ENCODE results near the gene TIAL1.

The TIAL1 gene

DNA sequence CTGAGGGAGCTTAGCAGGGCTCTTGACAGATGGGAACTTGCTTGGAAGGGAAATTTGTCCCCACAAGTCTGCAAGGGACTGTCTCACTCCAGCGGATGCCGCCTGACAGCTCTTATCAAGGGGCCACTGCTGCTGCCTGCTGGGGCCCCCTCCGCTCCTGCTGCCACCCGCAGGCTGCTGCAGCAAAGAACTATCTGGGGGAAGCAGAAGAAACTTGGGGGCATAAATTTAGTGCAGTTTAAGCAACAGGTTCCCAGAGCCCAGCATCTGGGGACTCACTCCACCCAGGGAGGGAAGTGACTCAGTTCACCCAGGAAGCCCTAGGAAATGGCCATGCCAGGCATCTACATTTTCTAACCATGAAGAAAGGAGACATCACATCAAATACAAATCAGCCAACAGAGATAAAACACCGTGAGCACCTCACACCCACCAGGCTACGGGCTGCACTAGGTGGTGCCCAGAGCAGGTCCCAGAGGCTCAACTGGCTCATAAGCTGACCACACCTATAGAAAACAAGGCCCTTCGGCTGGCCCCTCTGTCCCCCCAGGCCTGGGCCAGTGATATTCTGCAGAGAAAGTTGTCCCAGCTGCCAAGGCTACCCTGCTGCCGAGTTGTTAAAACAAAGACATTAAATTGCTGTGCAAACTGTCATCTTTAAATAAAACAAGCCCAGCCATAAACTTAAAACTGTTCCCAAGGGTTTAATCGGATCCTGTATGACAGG lies 58.0 kb downstream of the TIAL1 start:
- no peak for TF ChIP-seq PPARA (CRISPR knock-in tag; IDR thresholded peaks at IDR 0.05; ENCODE audit: borderline replicate concordance)
- no peak for TF ChIP-seq SNAI2 (CRISPR knock-in tag; IDR thresholded peaks at IDR 0.05)
- no peak for TF ChIP-seq ZC3H10 (CRISPR knock-in tag; IDR thresholded peaks at IDR 0.05)
- no peak for TF ChIP-seq TCF4 (CRISPR knock-in tag; IDR thresholded peaks at IDR 0.05; ENCODE audit: borderline replicate concordance)
- TF ChIP-seq ZNF70 (CRISPR knock-in tag; IDR thresholded peaks at IDR 0.05) = no peak
- TF ChIP-seq, protein P1, sequence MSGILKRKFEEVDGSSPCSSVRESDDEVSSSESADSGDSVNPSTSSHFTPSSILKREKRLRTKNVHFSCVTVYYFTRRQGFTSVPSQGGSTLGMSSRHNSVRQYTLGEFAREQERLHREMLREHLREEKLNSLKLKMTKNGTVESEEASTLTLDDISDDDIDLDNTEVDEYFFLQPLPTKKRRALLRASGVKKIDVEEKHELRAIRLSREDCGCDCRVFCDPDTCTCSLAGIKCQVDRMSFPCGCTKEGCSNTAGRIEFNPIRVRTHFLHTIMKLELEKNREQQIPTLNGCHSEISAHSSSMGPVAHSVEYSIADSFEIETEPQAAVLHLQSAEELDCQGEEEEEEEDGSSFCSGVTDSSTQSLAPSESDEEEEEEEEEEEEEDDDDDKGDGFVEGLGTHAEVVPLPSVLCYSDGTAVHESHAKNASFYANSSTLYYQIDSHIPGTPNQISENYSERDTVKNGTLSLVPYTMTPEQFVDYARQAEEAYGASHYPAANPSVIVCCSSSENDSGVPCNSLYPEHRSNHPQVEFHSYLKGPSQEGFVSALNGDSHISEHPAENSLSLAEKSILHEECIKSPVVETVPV (CRISPR knock-in tag; IDR thresholded peaks at IDR 0.05) = no peak
- no peak for TF ChIP-seq BACH2 (CRISPR knock-in tag; IDR thresholded peaks at IDR 0.05; ENCODE audit: borderline replicate concordance)
- ATAC-seq = no peak

DNA sequence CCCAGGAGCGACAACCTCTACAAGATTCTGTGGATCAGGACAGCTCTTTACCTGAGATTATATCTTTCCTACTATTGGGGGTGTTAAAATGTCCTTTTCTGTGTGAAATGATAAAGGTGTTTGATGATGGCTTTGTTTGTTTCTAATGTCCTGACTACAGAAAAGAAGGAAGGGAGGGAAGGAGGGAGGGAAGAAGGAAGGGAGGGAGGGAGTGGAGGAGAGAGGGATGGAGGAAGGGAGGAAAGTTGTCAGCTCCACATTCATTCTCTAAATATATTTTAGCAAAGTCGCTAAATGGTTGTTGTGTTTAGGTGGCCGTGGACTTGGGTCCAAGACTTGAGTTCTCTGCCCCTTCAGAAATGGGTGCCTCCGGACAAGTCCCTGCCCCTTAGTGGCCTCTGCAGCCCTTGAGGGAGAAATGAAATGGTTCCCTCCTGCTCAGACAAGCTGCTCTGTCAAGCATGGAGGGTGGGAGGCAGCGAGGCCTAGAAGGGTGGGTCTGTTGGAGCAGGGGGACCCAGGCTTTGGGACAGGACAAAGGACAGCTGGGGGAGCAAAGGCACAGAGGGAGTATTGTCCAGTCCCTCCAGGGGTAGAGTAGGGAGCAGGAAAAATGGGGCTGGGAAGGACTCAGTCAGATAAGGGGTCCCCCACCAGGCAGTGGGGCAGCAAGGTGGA lies 58.7 kb downstream of the TIAL1 start:
- no peak for TF ChIP-seq TOX (CRISPR knock-in tag; IDR thresholded peaks at IDR 0.05; ENCODE audit: borderline replicate concordance)
- TF ChIP-seq CSDC2 (CRISPR knock-in tag; IDR thresholded peaks at IDR 0.05) = no peak
- TF ChIP-seq ZNF70 (CRISPR knock-in tag; IDR thresholded peaks at IDR 0.05) = no peak
- TF ChIP-seq OSR1 (CRISPR knock-in tag; IDR thresholded peaks at IDR 0.05) = no peak
- no peak for TF ChIP-seq ZFP30 (CRISPR knock-in tag; IDR thresholded peaks at IDR 0.05)
- no peak for ATAC-seq

DNA sequence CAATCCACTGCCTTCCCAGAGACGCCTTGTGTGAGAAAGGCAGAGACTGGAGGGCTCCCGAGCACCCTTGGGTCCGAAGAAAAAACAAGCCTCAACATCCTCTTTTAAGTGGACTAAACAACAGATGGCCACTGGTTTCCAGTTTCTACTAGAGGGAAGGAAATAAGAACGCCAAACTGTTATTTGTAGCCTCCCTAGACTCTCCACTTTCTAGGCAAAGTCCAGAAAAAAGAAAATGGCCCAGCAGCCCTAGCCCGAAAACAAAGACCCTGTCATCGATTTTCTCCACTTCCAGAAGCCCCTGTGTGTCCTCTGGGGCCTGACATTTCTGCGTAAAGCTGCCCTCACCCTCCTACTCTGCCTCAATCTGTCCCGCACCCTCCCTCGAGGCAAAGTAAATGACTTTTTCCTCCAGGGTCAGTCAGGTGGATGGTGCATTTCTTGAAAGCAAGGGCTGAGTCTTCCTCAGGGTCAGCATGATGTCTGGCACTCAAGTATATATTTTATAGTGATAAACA lies 60.2 kb downstream of the TIAL1 start:
- TF ChIP-seq ZC3H10 (CRISPR knock-in tag; IDR thresholded peaks at IDR 0.05) (no peak), SNAI2 (CRISPR knock-in tag; IDR thresholded peaks at IDR 0.05) (no peak), TCF4 (CRISPR knock-in tag; IDR thresholded peaks at IDR 0.05; ENCODE audit: borderline replicate concordance) (no peak), TOX (CRISPR knock-in tag; IDR thresholded peaks at IDR 0.05; ENCODE audit: borderline replicate concordance) (no peak), ZNF565 (CRISPR knock-in tag; conservative IDR thresholded peaks at IDR 0.05; ENCODE audit: low read depth) (no peak), ESRRG (CRISPR knock-in tag; IDR thresholded peaks at IDR 0.05) (no peak), GLIS3 (CRISPR knock-in tag; IDR thresholded peaks at IDR 0.05) (no peak), ARNTL (CRISPR knock-in tag; IDR thresholded peaks at IDR 0.05; ENCODE audit: borderline replicate concordance, low read depth) (no peak), PPARA (CRISPR knock-in tag; IDR thresholded peaks at IDR 0.05; ENCODE audit: borderline replicate concordance) (no peak), ZNF8 (CRISPR knock-in tag; IDR thresholded peaks at IDR 0.05) (no peak), BACH2 (CRISPR knock-in tag; IDR thresholded peaks at IDR 0.05; ENCODE audit: borderline replicate concordance) (no peak), CSDC2 (CRISPR knock-in tag; IDR thresholded peaks at IDR 0.05) (no peak), ZFP30 (CRISPR knock-in tag; IDR thresholded peaks at IDR 0.05) (no peak), ZNF70 (CRISPR knock-in tag; IDR thresholded peaks at IDR 0.05) (no peak)
- TF ChIP-seq, protein P2, sequence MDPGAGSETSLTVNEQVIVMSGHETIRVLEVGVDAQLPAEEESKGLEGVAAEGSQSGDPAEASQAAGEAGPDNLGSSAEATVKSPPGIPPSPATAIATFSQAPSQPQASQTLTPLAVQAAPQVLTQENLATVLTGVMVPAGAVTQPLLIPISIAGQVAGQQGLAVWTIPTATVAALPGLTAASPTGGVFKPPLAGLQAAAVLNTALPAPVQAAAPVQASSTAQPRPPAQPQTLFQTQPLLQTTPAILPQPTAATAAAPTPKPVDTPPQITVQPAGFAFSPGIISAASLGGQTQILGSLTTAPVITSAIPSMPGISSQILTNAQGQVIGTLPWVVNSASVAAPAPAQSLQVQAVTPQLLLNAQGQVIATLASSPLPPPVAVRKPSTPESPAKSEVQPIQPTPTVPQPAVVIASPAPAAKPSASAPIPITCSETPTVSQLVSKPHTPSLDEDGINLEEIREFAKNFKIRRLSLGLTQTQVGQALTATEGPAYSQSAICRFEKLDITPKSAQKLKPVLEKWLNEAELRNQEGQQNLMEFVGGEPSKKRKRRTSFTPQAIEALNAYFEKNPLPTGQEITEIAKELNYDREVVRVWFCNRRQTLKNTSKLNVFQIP (CRISPR knock-in tag; IDR thresholded peaks at IDR 0.05; ENCODE audit: borderline replicate concordance, low read depth) = no peak
- ATAC-seq = no peak

DNA sequence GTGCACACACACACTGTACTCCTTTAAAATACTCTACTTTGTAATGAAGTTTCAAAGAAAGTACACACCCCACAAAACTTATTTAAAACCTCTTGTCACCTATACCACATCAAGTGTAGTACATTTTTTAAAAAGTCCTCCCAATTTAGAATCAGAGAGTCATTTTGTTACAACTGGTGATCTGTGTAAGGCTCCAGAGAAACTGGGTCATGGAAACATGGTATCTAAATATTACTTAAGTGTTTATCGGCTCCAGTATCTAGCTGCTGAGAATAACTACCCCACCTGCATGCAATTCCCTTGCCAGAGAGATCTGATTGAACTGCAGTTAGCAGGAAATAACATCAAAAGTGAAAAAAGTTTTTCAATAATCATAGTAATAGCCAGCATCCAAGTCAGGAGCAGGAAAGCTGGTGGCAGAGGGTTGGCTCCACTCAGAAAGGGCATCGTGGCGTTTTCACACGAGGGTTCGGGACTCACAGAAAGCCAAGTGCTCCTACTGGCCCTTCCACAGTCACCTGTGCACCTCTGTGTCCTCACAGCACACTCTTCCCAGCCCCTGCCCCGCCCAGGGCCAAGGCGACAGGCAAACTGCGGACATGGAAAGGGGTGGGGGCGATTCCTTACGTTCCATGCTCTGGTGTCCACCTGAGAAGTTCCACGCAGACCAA lies 60.8 kb downstream of the TIAL1 start:
- no peak for TF ChIP-seq ZNF8 (CRISPR knock-in tag; IDR thresholded peaks at IDR 0.05)
- TF ChIP-seq OSR1 (CRISPR knock-in tag; IDR thresholded peaks at IDR 0.05) = no peak
- no peak for TF ChIP-seq ZFP30 (CRISPR knock-in tag; IDR thresholded peaks at IDR 0.05)
- TF ChIP-seq PPARA (CRISPR knock-in tag; IDR thresholded peaks at IDR 0.05; ENCODE audit: borderline replicate concordance) = no peak
- TF ChIP-seq BACH2 (CRISPR knock-in tag; IDR thresholded peaks at IDR 0.05; ENCODE audit: borderline replicate concordance) = no peak
- TF ChIP-seq ZNF565 (CRISPR knock-in tag; conservative IDR thresholded peaks at IDR 0.05; ENCODE audit: low read depth) = no peak
- TF ChIP-seq, protein P3, sequence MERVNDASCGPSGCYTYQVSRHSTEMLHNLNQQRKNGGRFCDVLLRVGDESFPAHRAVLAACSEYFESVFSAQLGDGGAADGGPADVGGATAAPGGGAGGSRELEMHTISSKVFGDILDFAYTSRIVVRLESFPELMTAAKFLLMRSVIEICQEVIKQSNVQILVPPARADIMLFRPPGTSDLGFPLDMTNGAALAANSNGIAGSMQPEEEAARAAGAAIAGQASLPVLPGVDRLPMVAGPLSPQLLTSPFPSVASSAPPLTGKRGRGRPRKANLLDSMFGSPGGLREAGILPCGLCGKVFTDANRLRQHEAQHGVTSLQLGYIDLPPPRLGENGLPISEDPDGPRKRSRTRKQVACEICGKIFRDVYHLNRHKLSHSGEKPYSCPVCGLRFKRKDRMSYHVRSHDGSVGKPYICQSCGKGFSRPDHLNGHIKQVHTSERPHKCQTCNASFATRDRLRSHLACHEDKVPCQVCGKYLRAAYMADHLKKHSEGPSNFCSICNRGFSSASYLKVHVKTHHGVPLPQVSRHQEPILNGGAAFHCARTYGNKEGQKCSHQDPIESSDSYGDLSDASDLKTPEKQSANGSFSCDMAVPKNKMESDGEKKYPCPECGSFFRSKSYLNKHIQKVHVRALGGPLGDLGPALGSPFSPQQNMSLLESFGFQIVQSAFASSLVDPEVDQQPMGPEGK (CRISPR knock-in tag; IDR thresholded peaks at IDR 0.05; ENCODE audit: borderline replicate concordance) = no peak
- no peak for TF ChIP-seq SNAI2 (CRISPR knock-in tag; IDR thresholded peaks at IDR 0.05)
- no peak for TF ChIP-seq TOX (CRISPR knock-in tag; IDR thresholded peaks at IDR 0.05; ENCODE audit: borderline replicate concordance)
- TF ChIP-seq ARNTL (CRISPR knock-in tag; IDR thresholded peaks at IDR 0.05; ENCODE audit: borderline replicate concordance, low read depth) = no peak
- TF ChIP-seq, protein P4, sequence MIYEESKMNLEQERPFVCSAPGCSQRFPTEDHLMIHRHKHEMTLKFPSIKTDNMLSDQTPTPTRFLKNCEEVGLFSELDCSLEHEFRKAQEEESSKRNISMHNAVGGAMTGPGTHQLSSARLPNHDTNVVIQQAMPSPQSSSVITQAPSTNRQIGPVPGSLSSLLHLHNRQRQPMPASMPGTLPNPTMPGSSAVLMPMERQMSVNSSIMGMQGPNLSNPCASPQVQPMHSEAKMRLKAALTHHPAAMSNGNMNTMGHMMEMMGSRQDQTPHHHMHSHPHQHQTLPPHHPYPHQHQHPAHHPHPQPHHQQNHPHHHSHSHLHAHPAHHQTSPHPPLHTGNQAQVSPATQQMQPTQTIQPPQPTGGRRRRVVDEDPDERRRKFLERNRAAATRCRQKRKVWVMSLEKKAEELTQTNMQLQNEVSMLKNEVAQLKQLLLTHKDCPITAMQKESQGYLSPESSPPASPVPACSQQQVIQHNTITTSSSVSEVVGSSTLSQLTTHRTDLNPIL (CRISPR knock-in tag; IDR thresholded peaks at IDR 0.05; ENCODE audit: low read depth) = no peak
- TF ChIP-seq, protein P5, sequence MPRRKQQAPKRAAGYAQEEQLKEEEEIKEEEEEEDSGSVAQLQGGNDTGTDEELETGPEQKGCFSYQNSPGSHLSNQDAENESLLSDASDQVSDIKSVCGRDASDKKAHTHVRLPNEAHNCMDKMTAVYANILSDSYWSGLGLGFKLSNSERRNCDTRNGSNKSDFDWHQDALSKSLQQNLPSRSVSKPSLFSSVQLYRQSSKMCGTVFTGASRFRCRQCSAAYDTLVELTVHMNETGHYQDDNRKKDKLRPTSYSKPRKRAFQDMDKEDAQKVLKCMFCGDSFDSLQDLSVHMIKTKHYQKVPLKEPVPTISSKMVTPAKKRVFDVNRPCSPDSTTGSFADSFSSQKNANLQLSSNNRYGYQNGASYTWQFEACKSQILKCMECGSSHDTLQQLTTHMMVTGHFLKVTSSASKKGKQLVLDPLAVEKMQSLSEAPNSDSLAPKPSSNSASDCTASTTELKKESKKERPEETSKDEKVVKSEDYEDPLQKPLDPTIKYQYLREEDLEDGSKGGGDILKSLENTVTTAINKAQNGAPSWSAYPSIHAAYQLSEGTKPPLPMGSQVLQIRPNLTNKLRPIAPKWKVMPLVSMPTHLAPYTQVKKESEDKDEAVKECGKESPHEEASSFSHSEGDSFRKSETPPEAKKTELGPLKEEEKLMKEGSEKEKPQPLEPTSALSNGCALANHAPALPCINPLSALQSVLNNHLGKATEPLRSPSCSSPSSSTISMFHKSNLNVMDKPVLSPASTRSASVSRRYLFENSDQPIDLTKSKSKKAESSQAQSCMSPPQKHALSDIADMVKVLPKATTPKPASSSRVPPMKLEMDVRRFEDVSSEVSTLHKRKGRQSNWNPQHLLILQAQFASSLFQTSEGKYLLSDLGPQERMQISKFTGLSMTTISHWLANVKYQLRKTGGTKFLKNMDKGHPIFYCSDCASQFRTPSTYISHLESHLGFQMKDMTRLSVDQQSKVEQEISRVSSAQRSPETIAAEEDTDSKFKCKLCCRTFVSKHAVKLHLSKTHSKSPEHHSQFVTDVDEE (CRISPR knock-in tag; IDR thresholded peaks at IDR 0.05) = no peak
- ATAC-seq = no peak

All from SK-N-SH treated with all-trans-retinoic acid at 6 μM for 48 hours (cell line).